Measurements from ENCODE around the gene AGAP1.

AGAP1 gene

DNA sequence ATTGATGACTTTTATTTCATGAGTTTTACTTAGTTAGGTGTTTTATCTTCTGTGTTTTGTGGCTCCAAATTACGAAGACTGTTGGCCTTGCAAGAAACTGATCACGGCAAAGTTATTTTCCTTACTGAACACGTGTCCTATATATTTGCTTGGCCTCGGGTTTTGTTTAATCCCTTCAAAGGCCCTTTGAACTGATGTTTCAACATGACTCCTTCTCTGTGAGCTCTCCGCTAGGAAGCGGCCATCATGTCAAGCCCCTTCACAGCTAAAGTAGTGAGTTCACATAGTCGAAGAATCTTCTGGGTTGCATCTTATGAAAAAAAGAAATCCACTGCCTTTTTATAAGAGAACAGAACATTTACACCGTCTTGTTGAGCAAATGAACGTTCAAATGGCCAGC is 515.0 kb downstream of the AGAP1 start:
- no peak for DNase-seq (ENCODE audit: low read depth)

- no peak for DNase-seq (ENCODE audit: low read depth)
Measured at GRCh38 chr2:236010920-236011685, 517.3 kb downstream of the AGAP1 start.

DNA sequence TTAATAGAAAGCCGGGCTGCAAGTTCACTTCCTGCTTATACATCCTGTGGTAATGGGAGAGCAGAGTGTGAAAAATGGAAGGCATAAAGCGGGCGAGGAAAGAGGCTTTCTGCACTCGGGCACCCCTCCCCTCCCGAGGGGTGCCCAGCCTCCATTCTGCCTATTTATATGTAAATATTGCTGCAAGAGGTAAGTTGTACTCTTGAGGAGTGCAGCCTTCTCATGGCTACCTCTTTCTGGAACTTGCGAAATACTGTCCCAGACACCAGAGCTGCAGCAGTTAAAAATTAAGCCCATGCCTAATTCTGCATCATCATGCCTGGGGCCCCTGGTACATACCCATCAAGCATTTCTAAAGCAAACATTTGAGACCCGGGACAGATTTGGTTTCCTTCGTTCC is 518.3 kb downstream of the AGAP1 start:
- DNase-seq (ENCODE audit: low read depth): no peak

- DNase-seq (ENCODE audit: low read depth): no peak
Measured at GRCh38 chr2:236014408-236015131, 520.7 kb downstream of the AGAP1 start.

DNA sequence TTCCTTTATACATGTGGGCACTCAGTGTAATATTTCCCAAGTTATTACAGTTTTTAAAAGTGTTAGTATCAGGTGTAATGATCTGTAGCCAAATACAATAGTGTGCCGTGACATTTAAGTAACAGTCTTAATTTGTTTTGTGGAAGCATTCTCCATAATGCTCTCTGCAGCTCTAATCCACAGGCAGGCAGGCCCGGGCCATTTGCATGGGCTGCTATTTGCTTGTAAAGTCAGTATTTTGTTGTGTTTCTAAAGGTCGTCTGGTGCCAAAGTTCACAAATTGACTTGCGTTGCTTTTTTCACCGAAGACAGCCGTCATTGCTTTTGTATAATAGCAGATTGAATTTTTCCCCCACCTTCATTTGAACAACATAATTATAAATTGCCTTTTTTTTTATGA is 521.3 kb downstream of the AGAP1 start:
- DNase-seq (ENCODE audit: low read depth): no peak

DNA sequence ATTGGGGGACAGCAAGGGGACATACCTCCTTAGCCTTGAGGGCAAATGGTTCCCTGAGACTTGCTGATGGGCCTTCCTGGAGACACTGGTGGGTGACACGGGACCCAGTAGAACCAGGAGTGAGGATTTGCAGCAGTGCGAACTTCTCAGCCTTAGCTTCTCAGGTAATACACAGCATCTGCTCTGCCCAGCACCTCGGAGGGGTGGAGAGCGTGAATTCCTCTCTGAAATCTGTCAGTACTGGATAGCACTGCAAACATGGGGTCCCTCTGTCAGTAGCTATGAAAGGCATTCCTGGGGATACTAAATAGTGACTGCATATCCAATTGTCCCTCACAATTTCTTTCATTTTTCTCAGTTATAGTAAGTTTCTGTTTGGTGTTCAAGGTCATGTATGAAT is 522.7 kb downstream of the AGAP1 start:
- DNase-seq (ENCODE audit: low read depth): no peak

- DNase-seq (ENCODE audit: low read depth): no peak
Measured at GRCh38 chr2:236017446-236017845, 523.6 kb downstream of the AGAP1 start.

- DNase-seq (ENCODE audit: low read depth): no peak
Measured at GRCh38 chr2:236019434-236019833, 525.6 kb downstream of the AGAP1 start.

GRCh38 chr2:236021499-236022057 is 527.7 kb downstream of the AGAP1 start:
- no peak for DNase-seq (ENCODE audit: low read depth)

- no peak for DNase-seq (ENCODE audit: low read depth)
Measured at GRCh38 chr2:236022128-236022527, 528.3 kb downstream of the AGAP1 start.

DNA sequence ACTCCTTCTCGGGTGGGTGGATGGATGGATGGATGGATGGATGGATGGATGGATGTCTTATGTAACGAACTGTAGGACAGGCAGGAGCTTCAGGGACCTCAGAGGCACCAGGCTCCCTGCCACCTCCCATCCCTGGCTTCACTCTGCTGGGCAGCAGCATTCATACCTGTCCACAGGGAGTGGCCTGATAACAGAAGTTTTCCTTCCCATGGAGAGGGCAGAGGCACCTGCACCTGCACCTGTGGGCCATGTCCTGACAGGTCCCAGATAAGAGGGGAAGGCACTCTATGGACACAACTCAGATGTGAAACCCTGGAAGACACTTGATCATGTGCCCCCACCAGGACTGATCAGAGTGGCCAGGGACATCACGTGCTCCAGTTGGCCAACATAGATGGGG is 532.0 kb downstream of the AGAP1 start:
- DNase-seq (ENCODE audit: low read depth): no peak

DNA sequence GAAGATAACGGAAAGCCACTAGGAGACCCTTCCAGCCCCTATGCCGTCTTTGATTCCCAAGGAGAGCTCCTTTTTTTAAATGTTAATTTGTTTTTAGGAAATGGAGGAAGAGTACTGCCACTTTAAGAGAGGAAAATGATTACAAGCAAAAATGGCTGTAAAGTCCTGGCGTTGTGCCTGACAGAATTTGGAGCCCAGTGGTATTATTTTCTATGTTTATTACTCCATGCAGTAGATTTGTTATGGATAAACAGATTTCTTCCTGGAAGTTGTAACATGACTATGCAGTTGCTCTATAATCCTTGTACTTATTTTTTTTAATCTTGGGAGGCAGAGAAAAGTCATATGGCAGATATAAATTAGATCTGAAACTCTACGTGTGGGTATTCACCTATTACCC is 533.0 kb downstream of the AGAP1 start:
- no peak for DNase-seq (ENCODE audit: low read depth)

- DNase-seq (ENCODE audit: low read depth): no peak
Measured at GRCh38 chr2:236028066-236028465, 534.2 kb downstream of the AGAP1 start.

GRCh38 chr2:236033462-236033861 is 539.6 kb downstream of the AGAP1 start:
- DNase-seq (ENCODE audit: low read depth): no peak

GRCh38 chr2:236034974-236035373 is 541.1 kb downstream of the AGAP1 start:
- DNase-seq (ENCODE audit: low read depth): no peak

DNA sequence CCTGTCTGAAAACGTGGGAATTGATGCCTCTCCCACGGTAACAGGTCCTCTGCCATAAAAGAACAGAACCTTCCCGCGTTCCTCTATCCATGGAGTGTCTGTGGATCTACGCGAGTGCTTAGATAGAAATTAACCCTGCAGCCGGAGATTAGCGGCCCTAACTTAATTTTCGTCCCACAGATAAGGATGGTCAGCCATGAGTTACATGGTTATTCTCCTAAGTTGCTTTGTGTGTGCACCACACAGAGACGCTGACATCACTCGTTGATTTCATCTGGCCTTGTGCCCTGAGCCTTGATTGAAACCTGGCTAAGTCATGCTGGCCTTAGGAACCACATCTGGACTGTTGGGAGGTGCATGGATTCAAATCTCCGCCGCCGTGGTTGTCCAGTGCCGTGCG is 542.2 kb downstream of the AGAP1 start:
- DNase-seq (ENCODE audit: low read depth): no peak

DNA sequence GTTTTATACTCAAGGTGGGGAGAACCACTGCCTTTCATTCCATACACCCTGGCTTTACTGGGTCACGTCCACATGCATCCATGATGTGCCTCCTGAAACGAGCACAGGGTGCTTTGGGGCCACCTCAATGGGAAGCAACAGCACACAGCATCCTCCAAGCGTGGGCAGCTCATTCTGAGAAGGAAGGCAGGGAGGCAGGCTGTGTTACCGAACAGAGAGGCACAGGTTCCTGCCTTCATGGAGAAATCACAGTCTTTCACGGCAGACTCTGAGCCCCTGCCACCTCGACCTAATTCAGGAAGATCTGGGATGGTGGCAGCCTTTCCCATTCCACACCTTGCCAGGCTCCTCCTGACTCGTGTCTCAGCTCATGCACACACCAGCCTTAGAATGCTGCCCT is 544.3 kb downstream of the AGAP1 start:
- DNase-seq (ENCODE audit: low read depth): no peak

GRCh38 chr2:236040600-236041328 is 546.9 kb downstream of the AGAP1 start:
- DNase-seq (ENCODE audit: low read depth): no peak

GRCh38 chr2:236041616-236042015 is 547.8 kb downstream of the AGAP1 start:
- no peak for DNase-seq (ENCODE audit: low read depth)

DNA sequence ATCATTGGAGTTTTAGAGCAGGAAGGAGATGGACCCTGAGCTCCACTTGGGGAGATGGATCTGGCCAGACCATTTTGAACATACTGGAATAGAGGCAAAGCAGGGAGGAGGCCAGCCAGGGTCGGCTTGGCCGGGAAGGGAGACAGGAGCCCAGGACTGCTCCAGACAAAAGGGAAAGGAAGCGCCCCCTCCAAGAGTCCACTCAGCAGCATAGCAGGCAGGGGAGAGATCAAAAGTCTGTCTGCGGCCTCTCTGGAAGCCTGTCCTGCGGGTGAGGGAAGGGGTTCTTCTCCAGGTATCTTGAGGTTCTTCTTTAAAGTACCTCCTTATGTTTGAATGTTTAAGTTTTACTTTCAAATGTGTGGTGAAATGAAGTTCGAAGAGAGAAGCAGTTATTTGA is 548.2 kb downstream of the AGAP1 start:
- no peak for DNase-seq (ENCODE audit: low read depth)

GRCh38 chr2:236044191-236044590 is 550.3 kb downstream of the AGAP1 start:
- no peak for DNase-seq (ENCODE audit: low read depth)

All from stromal cell of bone marrow (primary cell).